HG03521 (cell line): Measurements from ENCODE around the gene CARD19.
"Not testable (repeated sequence)": the region's sequence is repeated elsewhere in the genome, so short reads cannot be mapped to it uniquely, and the experiment has no call there.

ENCODE experiments used
- ATAC-seq: cut with Tn5 transposase; IDR thresholded peaks from one replicate; pipeline ENCODE4 v1.9.1; 2021; ENCODE audit warnings: mild to moderate bottlenecking, moderate library complexity; ENCODE audit not compliant: unreplicated experiment

Gene CARD19

GRCh38 chr9:93099551-93100275 lies 3.7 kb downstream of the CARD19 start:
- ATAC-seq, result no peak

GRCh38 chr9:93100276-93100636 lies 4.2 kb downstream of the CARD19 start:
- no peak for ATAC-seq

GRCh38 chr9:93101086-93101485 lies 5.1 kb downstream of the CARD19 start:
- ATAC-seq, result not testable (repeated sequence)

GRCh38 chr9:93105620-93106019 lies 9.6 kb downstream of the CARD19 start:
- no peak for ATAC-seq

- ATAC-seq, result no peak
Measured at GRCh38 chr9:93107151-93107824, 11.3 kb downstream of the CARD19 start.

GRCh38 chr9:93107825-93108161 lies 11.8 kb downstream of the CARD19 start:
- no peak for ATAC-seq

GRCh38 chr9:93108291-93109041 lies 12.4 kb downstream of the CARD19 start:
- no peak for ATAC-seq

- ATAC-seq, result no peak
Measured at GRCh38 chr9:93110311-93110855, 14.4 kb downstream of the CARD19 start.

- no peak for ATAC-seq
Measured at GRCh38 chr9:93111001-93111370, 15.0 kb downstream of the CARD19 start.

GRCh38 chr9:93111371-93112115 lies 15.5 kb downstream of the CARD19 start:
- no peak for ATAC-seq

GRCh38 chr9:93112116-93112863 lies 16.3 kb downstream of the CARD19 start:
- ATAC-seq, result no peak

- ATAC-seq, result no peak
Measured at GRCh38 chr9:93112864-93113389, 16.9 kb downstream of the CARD19 start.

- ATAC-seq, result no peak
Measured at GRCh38 chr9:93114169-93114983, 18.4 kb downstream of the CARD19 start.

GRCh38 chr9:93114984-93115335 lies 18.9 kb downstream of the CARD19 start:
- ATAC-seq, result no peak

GRCh38 chr9:93115486-93116071 lies 19.6 kb downstream of the CARD19 start:
- no peak for ATAC-seq

- ATAC-seq, result no peak
Measured at GRCh38 chr9:93116072-93116961, 20.3 kb downstream of the CARD19 start.

GRCh38 chr9:93117521-93117920 lies 21.5 kb downstream of the CARD19 start:
- not testable (repeated sequence) for ATAC-seq
